Stimulated activated CD4-positive, alpha-beta T cell treated with anti-CD3 and anti-CD28 coated beads, Interleukin-2, amount 100 ng/mL, for 4 hours (primary cell): ENCODE results near the gene PARD3B.

Source experiments
- DNase-seq: peaks from one replicate; pipeline ENCODE4 v3.0.0-alpha.2; 2020; ENCODE audit warnings: low read depth

PARD3B gene

GRCh38 chr2:204846471-204846870, 301.2 kb downstream of the PARD3B start:
- no peak for DNase-seq

DNA sequence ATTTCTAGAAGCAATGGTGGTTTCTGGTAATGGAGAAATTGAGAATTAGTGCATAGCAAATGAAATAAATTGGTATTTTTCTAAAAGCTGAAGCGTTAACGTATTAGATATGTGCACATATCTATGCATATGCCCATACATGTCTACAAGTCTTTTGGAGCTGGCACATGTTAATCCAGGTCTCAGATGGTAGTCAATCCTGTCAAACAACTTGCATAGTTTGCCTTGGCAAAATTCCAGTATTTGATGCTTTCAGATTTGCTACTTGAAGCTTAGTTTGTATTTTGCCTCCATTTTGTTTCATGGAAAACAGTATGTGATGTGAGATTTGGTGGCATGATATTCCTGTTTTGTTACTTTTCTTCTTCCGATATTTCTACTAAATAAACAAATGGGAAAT, 304.6 kb downstream of the PARD3B start:
- DNase-seq, result no peak

DNA sequence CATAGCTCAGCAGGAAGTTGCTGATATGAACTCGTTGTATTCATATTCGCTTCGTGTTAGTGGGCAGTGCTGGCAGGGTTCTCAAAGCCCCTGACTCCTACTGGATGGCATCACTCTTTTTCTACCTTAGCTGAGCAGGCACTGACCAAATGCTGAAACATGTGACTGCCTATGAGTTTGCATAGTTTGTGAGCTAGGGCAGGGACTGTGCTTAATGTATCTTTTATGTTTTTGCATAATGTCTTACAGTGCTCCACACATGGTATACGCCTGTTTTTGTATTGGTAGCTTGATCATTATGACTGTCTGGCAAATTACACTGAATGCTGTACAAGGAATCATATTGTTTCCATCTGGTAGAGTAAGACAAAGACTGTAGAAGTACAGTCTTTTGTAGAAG, 305.3 kb downstream of the PARD3B start:
- DNase-seq, result no peak

GRCh38 chr2:204853905-204854304, 308.6 kb downstream of the PARD3B start:
- no peak for DNase-seq

- no peak for DNase-seq
These were observed 315.0 kb downstream of the PARD3B start for GRCh38 chr2:204860274-204860673.

GRCh38 chr2:204862809-204863208, 317.5 kb downstream of the PARD3B start:
- no peak for DNase-seq

DNA sequence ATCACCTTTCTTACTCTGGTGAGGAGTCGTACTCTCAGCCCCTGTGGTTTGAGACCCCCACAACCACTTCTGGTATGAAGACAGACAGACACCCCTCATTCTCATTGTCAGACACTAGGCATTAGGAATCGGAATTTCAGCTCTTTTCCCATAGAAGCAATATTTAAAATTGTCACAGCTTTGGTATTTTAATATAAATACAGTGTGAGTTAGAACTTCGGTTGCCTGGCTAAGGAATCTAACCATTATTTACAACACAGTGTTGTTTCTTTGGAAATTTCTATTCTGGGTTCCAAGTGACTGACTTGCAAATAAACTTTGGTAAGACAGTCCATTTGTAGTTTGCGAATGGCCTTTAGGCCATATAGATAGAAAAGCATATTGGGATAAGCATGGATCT, 318.1 kb downstream of the PARD3B start:
- no peak for DNase-seq

DNA sequence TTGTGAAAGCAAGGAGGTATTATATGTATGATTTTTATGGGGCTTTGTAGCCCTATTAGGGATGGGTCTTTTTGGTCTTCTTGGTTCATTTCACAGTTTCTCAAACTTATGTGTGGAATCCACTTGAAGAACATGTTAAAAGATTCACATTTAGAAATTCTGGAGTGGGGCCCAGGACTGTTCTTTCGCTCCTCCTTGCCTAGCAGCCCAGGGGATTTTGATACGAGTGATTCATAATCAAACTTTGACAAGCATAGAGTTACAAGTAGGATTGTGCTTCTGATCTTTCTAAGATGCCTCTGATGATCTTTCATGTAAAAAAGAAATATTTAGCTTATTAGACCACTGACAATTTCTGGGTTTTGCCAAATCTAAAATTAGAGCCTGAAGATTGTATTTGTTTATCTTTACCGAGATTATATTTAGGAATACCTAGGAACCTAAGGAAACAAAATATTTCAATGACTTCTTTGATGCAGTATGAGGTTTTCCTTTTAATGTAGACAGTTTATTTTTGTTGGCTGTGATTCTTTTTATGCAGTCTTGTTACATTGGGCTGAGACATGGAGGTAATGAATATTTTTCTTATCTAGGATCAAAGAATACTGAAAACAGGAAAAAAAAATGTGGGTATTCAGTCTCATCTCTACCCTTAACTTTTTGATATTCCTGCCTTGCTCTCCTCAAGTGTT, 324.0 kb downstream of the PARD3B start:
- DNase-seq, result no peak

DNA sequence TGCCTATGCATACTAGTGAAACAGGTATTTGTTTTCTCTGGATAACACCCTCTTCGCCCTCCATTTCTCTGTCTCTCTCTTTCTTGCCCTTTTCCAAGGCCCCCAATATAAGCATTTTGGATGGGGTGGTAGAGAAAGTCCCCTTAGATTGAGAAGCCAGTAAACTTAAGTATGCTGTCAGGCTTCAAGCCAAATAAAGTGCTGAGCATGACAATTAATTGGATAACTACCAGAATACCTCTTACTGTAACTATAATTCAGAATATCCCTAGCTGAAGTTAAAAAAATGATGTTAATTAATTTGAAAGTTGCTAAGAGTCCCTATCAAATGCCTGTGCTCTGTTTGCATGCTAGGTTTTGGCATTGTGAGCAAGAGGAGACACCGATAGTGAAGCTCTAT, 324.8 kb downstream of the PARD3B start:
- DNase-seq, result no peak

DNA sequence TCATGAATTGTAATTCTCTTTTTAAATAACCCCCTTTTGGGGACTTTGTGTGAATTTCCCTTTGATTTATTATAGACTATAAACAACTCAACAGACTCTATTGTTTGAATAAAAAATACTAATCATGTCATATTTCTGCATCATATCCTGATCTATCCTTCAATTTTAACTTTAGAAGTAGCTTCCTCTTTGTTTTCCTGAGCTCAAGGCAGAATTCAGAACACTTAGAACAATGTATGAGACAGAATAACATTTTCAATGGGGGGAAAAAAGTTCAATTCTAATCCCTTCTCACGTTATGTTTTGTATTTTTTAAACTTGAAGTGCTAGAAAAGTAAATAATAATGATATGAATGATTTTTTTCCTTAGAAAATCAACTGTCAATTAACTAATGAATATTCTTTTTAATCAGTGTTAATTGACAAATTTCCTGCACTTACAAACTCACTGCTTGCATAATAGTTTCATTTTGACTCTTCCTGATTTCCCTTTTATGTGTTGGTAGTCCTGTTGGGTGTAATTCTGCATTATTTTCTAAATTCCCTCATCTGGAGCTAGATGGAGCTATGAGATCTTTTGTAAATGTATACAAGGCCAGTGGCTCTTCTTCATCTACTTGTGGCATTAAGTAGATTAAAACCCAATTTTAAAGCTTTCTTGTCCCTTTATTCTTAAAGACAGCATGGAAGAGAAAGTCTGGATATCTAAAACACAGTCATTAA, 326.1 kb downstream of the PARD3B start:
- no peak for DNase-seq

GRCh38 chr2:204876311-204876710, 331.0 kb downstream of the PARD3B start:
- DNase-seq, result no peak

DNA sequence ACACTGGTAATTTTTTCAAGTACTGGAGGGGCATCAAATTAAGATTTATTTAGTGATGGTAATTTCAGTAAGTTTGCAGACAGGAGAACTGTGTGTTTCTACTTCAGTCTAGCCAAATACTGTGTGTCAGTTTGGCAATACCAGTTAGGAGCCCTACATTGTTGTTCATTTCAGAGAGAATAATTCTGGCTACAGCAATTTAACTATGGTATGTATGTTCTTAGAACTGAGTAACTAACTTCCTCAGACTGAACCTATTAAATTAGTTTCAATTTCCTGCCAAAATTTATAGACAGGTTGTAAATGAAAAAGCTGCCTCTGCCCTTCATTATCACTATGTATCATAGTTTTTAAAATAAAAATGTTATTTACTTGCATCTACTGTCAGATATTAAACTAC, 332.4 kb downstream of the PARD3B start:
- no peak for DNase-seq

DNA sequence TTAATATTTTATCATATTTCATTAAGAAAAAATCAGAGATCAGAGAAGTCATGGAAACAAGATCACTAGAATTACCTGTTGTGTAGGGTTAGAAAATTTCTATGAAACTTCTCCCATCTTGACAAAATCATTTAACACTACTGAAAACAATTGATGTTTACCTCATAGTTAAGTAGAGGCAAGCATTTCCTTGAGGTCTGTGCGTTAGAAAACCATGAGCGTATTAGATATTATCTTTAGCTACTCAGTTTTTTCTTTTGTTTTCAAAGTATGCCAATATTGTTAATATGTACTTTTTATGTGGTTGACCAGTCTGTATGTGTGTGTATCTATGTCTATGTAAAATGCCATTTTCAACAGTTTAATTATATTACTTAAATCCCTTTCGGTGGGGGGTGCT, 335.7 kb downstream of the PARD3B start:
- no peak for DNase-seq

- no peak for DNase-seq
These were observed 336.4 kb downstream of the PARD3B start for GRCh38 chr2:204881655-204882054.

- DNase-seq, result no peak
These were observed 340.5 kb downstream of the PARD3B start for GRCh38 chr2:204885747-204886146.

DNA sequence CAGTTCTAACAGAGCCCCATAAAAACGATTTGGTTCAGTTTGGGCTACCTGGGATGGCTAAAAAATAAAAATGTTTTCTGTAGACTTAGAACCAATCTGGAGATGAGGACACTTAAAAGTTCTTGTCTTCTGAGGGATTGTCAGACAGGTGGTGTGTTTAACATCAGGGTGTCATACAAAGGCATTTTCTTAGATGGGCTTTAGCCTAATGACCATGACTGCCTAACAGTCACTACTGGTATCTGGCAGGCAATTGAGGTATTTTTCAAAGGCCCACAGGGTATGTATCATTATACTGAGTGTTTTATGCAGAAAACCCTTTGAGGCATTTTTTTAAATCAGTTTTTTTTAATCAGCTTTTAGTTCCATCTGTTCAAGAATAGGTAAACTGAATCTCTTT, 341.4 kb downstream of the PARD3B start:
- DNase-seq, result no peak

GRCh38 chr2:204888222-204888621, 342.9 kb downstream of the PARD3B start:
- DNase-seq, result no peak

- DNase-seq, result no peak
These were observed 345.4 kb downstream of the PARD3B start for GRCh38 chr2:204890680-204891079.

GRCh38 chr2:204891739-204892138, 346.5 kb downstream of the PARD3B start:
- DNase-seq, result no peak

GRCh38 chr2:204892506-204893255, 347.4 kb downstream of the PARD3B start:
- DNase-seq, result no peak

DNA sequence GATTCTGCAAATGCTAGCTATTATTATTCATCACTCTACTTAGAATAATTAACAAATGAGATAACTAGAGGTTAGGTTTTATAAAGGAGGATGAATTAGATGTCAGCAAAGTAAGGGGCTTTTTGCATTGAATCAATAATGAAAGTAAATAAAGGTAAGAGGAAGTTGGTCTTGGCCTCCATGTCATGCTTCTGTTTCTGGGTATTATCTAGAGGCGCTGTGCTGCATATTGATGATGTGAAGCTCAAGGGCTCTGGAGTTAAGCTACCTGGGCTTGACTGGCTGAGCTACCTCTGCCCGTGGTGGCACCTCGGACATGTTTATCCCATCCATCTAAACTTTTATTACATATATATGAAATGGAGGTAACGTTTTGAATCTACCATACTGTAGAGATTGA, 350.9 kb downstream of the PARD3B start:
- DNase-seq, result no peak

DNA sequence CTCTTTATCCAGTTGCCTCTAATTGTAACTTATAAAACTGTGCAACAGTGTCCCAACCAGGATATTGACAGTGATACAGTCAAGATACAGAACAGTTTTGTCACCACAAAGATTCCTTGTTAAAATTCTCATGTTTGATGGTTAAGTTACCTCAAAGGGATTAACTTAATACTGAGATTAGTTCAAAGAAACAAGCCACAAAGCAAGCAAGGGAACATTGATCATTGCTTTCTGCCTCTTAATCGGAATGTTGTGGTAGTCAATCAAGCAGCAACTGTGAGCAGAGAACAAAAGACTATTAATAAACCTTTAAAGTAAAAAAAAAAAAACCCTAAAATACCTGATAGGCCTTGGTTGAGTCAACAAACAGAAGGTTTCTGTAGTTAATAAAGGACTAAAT, 352.3 kb downstream of the PARD3B start:
- no peak for DNase-seq
